Sigmoid colon (tissue), 3 donors: ENCODE results near the gene ARHGEF6.

ENCODE experiments used
- POLR2A ChIP-seq, 2 donors: fragments of 450-650 bp; IDR thresholded peaks; one replicate each; pipeline ENCODE4 v1.6.1; 2016; ENCODE audit warnings: antibody characterized with exemption in 2 of 2, mild to moderate bottlenecking in 2 of 2, moderate library complexity in 2 of 2
- TF ChIP-seq, protein P1 (sequence below), 4 experiments: fragments of 450-650 bp in 3 of 4; fragments of 200-600 bp in 1 of 4; IDR thresholded peaks; one replicate each; pipeline ENCODE4 v1.5.1; 2016 to 2019; ENCODE audit warnings: antibody characterized with exemption in 4 of 4, mild to moderate bottlenecking in 3 of 4, moderate library complexity in 2 of 4

DNA sequence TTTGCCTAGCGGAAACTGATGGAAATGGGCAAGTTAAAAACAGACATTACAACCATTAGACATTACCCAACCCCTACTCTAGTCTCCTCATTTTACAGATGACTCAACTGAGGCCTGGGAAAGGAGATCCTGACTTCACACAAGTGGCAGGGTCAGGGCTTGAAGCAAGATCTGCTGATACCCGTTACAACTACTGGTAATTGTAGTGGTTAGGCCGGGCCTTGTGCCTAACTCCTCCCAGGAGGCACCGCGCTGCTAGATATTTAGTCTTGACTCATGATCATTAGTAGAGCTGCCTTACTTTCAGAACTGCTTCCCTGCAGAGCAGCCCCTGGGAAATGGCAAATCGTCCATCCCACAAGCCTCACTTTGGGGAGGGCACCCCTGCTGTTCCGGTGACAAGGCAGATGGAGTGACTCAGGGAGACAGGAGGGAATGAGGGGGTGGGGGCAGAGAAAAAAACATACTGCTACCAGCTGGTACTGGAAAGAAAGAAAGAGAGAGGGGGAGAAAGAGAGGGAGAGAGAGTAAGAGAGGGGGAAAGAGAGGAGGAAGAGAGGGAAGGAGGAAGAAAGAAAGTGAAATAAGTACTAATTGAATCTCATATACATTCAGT, 12.2 kb downstream of the ARHGEF6 start:
- TF ChIP-seq, protein P1, sequence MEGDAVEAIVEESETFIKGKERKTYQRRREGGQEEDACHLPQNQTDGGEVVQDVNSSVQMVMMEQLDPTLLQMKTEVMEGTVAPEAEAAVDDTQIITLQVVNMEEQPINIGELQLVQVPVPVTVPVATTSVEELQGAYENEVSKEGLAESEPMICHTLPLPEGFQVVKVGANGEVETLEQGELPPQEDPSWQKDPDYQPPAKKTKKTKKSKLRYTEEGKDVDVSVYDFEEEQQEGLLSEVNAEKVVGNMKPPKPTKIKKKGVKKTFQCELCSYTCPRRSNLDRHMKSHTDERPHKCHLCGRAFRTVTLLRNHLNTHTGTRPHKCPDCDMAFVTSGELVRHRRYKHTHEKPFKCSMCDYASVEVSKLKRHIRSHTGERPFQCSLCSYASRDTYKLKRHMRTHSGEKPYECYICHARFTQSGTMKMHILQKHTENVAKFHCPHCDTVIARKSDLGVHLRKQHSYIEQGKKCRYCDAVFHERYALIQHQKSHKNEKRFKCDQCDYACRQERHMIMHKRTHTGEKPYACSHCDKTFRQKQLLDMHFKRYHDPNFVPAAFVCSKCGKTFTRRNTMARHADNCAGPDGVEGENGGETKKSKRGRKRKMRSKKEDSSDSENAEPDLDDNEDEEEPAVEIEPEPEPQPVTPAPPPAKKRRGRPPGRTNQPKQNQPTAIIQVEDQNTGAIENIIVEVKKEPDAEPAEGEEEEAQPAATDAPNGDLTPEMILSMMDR (IDR thresholded peaks at IDR 0.05) = no peak
- TF ChIP-seq POLR2A (IDR thresholded peaks at IDR 0.05) = no peak
